GM12878 (cell line): ENCODE measurements around the gene CMC1. TPM values are rescaled to one million over a fixed set of nuclear protein-coding genes. Genes with fewer than 3 reads are reported as not detected.

Experiments used
- ATAC-seq: fragments of 200-7000 bp; cut with Tn5 transposase; 3 replicates; pipeline ENCODE4 v1.9.1; 2020; ENCODE audit warnings: mild to moderate bottlenecking, moderate library complexity
- BruUV-seq: library from RNA; stranded (reverse); fragments of 400-500 nt; replicated peaks from 2 replicates; lab custom pipeline; 2021; lab: Mats Ljungman, UMichigan
- CTCF ChIA-PET: fragments of 300-600 bp; sonication (Branson Sonifier 250); formaldehyde crosslinking; extraction: SDS; loops from one replicate; lab custom pipeline; 2021; ENCODE audit warnings: inconsistent platforms; lab: Yijun Ruan, JAX
- POLR2A ChIA-PET: fragments of 350-600 bp; formaldehyde crosslinking; extraction: SDS; loops from one replicate; lab custom pipeline; 2021; ENCODE audit warnings: inconsistent platforms; lab: Charles Lee
- RAD21 ChIA-PET: fragments of 300-600 bp; sonication (Branson Sonifier 250); formaldehyde crosslinking; loops from one replicate; lab custom pipeline; 2023; ENCODE audit warnings: antibody characterized with exemption; ENCODE audit not compliant: unreplicated experiment; lab: Charles Lee
- SMC1A ChIA-PET: fragments of 300-600 bp; sonication (Branson Sonifier 250); formaldehyde crosslinking; loops from one replicate; lab custom pipeline; 2023; ENCODE audit not compliant: unreplicated experiment, uncharacterized antibody; lab: Charles Lee
- DNase-seq: peaks from one replicate; pipeline ENCODE4 v3.0.0-alpha.2; 2011; ENCODE audit warnings: low read depth, low spot score
- FAIRE-seq: peaks from 3 replicates; lab custom pipeline; 2011; peaks lifted over from hg19 to GRCh38; lab: Jason Lieb, UNC
- H2AFZ ChIP-seq: 2 replicates; pipeline ENCODE4 v1.6.0; 2011; ENCODE audit warnings: low read depth, low read length, control low read depth; ENCODE audit not compliant: control insufficient read depth
- H3K27ac ChIP-seq: 2 replicates; pipeline ENCODE4 v1.5.1; 2011; ENCODE audit warnings: control low read depth; ENCODE audit not compliant: control insufficient read depth, insufficient read depth
- H3K27me3 ChIP-seq, 2 experiments: replicated peaks in 1 of 2; 2 replicates each; pipeline versions ENCODE4 v1.6.0 to v1.6.1; 2011; ENCODE audit warnings: low read length in 1 of 2; ENCODE audit not compliant: control insufficient read depth in 2 of 2, insufficient read depth in 2 of 2
- H3K36me3 ChIP-seq, 2 experiments: 2 replicates each; pipeline ENCODE4 v1.5.1; 2011; ENCODE audit warnings: low read length in 1 of 2; ENCODE audit not compliant: control insufficient read depth in 2 of 2, insufficient read depth in 2 of 2
- H3K4me1 ChIP-seq: 2 replicates; pipeline ENCODE4 v1.6.1; 2011; ENCODE audit warnings: mild to moderate bottlenecking, low read length, moderate library complexity, mixed read lengths; ENCODE audit not compliant: control insufficient read depth, insufficient read depth
- H3K4me2 ChIP-seq: 2 replicates; pipeline ENCODE4 v1.6.0; 2011; ENCODE audit warnings: control low read depth; ENCODE audit not compliant: control insufficient read depth, insufficient read depth
- H3K4me3 ChIP-seq: fragments of 200-600 bp; sonication (generic); 2 replicates; pipeline ENCODE4 v1.5.1; 2016
- H3K79me2 ChIP-seq: 2 replicates; pipeline ENCODE4 v1.6.0; 2011; ENCODE audit warnings: low read length; ENCODE audit not compliant: control insufficient read depth, insufficient read depth
- H3K9ac ChIP-seq: 2 replicates; pipeline ENCODE4 v1.8.0; 2011; ENCODE audit warnings: low read length, control low read depth, mixed read lengths; ENCODE audit not compliant: control insufficient read depth, insufficient read depth
- H3K9me3 ChIP-seq: replicated peaks from 3 replicates; pipeline ENCODE4 v1.5.1; 2011; ENCODE audit warnings: mild to moderate bottlenecking, low read length; ENCODE audit not compliant: control insufficient read depth, insufficient read depth
- H4K20me1 ChIP-seq: 2 replicates; pipeline ENCODE4 v1.6.0; 2011; ENCODE audit not compliant: control insufficient read depth, insufficient read depth
- ZNF217 ChIP-seq: fragments of 450-650 bp; IDR thresholded peaks from 2 replicates; pipeline ENCODE4 v1.6.1; 2017; ENCODE audit warnings: antibody characterized with exemption, mild to moderate bottlenecking
- WGBS: methylation state at CpG from one replicate; pipeline ENCODE4 v1.1.6; 2016; ENCODE audit warnings: low lambda C conversion rate; ENCODE audit not compliant: insufficient replicate concordance, insufficient coverage; ENCODE audit errors: missing lambda C conversion rate; 5-methylcytosine and 5-hydroxymethylcytosine counted together
- in situ Hi-C: fragments of 300-500 bp; cut with MboI; formaldehyde crosslinking; loops from 9 replicates; pipeline ENCODE4 v1.14.3; 2018; ENCODE audit warnings: mixed read lengths
- intact Hi-C: fragments of 100-400 bp; cut with micrococcal nuclease; formaldehyde crosslinking; loops from one replicate; pipeline ENCODE4 v1.14.2; 2022; ENCODE audit not compliant: unreplicated experiment
- polyA plus RNA-seq, 11 experiments: library from polyadenylated mRNA; depleted of rRNA in 4 of 11; unstranded in 6 of 11; stranded (reverse) in 5 of 11; fragments of >200 nt; fragmentation: Nextera tagmentation in 4 of 11; fragmentation: Illumina TruSeq in 1 of 11; extraction: Ambion mirVana in 4 of 11; extraction: Trizol in 1 of 11; gene quantifications; 1 replicate in 1 of 11; 2 replicates in 10 of 11; pipeline versions ENCODE4 v1.2.1 to v1.2.3, GENCODE V29; 2011 to 2016; ENCODE audit warnings: inconsistent platforms in 2 of 11, missing spikeins in 2 of 11, low read depth in 1 of 11
- total RNA-seq, 4 experiments: library from RNA; depleted of rRNA in 3 of 4; stranded (reverse); fragments of >200 nt in 3 of 4; fragmentation: Illumina TruSeq in 1 of 4; extraction: Trizol in 1 of 4; gene quantifications; 2 replicates each; pipeline versions ENCODE4 v1.2.1 to v1.2.3, GENCODE V29; 2013 to 2021
- TF ChIP-seq, protein P1 (sequence below): fragments of 450-650 bp; IDR thresholded peaks from 2 replicates; pipeline ENCODE4 v1.6.1; 2016; ENCODE audit warnings: mild to moderate bottlenecking, moderate library complexity, borderline replicate concordance

The CMC1 gene
- total and polyA plus RNA-seq, 10 of the 15 experiments (the other 5 are each of a cell fraction or from before 2014, with no cell fraction given) = 12.3 to 118 (median 29.3) TPM

DNA sequence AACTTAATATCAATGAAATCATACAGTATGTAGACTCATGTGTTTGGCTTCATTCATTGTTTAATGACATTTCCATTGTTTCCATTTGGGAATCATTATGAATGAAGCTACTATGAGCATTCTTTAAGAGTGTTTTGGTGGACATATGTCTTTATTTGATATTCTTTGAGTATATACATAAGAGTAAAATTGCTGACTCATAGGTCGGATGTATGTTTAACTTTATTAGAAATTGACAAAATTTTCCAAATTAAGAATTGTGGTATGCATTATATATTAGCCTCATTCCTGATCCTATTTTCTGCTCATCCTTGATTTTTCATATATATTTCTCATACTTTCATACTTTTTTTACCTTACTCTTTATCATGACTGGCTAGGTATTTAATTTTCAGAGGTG lies 28.7 kb upstream of the CMC1 start:
- ChIA-PET POLR2A (no interaction called here), CTCF (interaction anchor here (1.4 kb wide), 1 partner anchor 8 kb away, joined by 4 read pairs; no protein-coding TSS in a partner anchor), RAD21 (interaction anchor here (0.7 kb wide), 1 partner anchor 71 kb away, joined by 3 read pairs; no protein-coding TSS in a partner anchor), SMC1A (interaction anchor here (0.9 to 3.4 kb wide), 5 partner anchors 10 to 130 kb away, joined by 3 to 8 read pairs (median 4); no protein-coding TSS in a partner anchor)
- FAIRE-seq (no peak), ATAC-seq (no peak), DNase-seq (no peak)
- no peak for TF ChIP-seq ZNF217
- TF ChIP-seq, protein P1, sequence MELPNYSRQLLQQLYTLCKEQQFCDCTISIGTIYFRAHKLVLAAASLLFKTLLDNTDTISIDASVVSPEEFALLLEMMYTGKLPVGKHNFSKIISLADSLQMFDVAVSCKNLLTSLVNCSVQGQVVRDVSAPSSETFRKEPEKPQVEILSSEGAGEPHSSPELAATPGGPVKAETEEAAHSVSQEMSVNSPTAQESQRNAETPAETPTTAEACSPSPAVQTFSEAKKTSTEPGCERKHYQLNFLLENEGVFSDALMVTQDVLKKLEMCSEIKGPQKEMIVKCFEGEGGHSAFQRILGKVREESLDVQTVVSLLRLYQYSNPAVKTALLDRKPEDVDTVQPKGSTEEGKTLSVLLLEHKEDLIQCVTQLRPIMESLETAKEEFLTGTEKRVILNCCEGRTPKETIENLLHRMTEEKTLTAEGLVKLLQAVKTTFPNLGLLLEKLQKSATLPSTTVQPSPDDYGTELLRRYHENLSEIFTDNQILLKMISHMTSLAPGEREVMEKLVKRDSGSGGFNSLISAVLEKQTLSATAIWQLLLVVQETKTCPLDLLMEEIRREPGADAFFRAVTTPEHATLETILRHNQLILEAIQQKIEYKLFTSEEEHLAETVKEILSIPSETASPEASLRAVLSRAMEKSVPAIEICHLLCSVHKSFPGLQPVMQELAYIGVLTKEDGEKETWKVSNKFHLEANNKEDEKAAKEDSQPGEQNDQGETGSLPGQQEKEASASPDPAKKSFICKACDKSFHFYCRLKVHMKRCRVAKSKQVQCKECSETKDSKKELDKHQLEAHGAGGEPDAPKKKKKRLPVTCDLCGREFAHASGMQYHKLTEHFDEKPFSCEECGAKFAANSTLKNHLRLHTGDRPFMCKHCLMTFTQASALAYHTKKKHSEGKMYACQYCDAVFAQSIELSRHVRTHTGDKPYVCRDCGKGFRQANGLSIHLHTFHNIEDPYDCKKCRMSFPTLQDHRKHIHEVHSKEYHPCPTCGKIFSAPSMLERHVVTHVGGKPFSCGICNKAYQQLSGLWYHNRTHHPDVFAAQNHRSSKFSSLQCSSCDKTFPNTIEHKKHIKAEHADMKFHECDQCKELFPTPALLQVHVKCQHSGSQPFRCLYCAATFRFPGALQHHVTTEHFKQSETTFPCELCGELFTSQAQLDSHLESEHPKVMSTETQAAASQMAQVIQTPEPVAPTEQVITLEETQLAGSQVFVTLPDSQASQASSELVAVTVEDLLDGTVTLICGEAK = no peak
- in situ Hi-C loops = no loop called here
- 44% methylated on average over 1 of the region's 1 CpG for WGBS
- Histone ChIP-seq H3K9me3 (peaks cover 2% of the 10 kb centered on the region; the same call in 1 of the 3 replicates), H3K4me1 (no peaks in the 10 kb centered on the region), H3K79me2 (no peaks in the 10 kb centered on the region), H3K27me3 (no peaks in the 10 kb centered on the region), H3K4me3 (no peak overlapping the region), H3K27ac (no peak overlapping the region), H3K4me2 (no peak overlapping the region), H3K9ac (no peak overlapping the region), H2AFZ (no peak overlapping the region), H4K20me1 (no peaks in the 10 kb centered on the region), H3K36me3 (no peaks in the 10 kb centered on the region)
- no TSS peak for BruUV-seq
- intact Hi-C loops = no loop called here
